NCI-H2081 (cell line): ENCODE results near the gene CADPS.

ENCODE experiments used
- DNase-seq, 2 experiments: peaks; one replicate each; lab custom pipeline; 2025; lab: John Stamatoyannopoulos, UW

CADPS gene

DNA sequence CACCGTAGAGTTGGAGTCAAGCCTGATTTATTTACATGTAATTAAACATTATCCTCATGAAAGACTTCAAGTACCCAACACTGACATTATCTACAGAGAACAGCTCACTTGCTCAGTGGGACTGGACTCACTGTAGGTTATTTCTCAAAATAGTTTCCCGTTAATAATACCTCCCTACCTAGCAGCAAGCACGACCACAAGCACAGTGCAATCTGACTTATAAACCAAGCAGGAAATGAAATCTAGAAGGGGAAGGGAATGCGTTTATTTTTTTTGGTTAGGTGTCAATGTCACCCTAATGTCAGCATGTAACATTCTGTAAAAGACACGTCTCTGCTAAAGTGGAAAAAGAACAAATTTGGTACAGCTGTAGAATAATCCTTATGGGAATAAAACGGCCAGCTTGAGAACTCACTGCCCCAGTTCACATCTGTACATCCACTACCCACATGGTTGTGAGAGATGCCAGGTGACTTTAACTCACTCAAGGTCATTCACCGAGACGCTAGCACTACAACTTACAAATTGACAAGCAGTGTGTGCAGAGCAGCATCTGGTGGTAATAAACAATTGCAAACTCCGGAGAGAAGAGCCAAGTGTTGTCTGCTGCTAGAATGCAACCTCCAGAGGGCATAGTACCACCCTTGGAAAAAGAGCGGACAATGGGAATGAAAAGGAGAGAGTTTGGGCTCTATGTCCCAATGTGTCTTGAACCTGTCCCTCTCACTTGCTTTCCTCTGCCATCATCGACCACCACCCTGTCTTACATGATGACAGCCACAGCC lies 242.5 kb downstream of the CADPS start:
- peak in 1 of 2 experiments; percentile 2 for DNase-seq

DNA sequence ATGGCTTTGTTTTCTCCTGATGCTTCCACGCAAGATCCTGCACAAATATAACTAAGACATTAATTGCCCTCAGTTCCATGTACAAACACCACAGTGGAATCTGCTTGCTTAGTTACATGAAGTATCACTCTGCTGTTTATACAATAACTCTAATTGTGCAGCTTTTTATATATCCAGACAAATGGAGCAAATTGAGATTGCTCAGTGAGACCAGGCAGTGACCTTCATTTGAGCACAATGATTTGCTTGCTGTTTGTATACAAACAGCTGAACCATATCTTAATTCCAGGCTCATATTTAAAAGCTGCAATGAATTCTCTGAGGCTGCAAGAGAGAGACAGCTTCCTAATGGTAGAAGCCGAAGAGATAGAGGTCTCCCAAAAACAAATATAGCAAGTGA lies 243.7 kb downstream of the CADPS start:
- DNase-seq = peak in 1 of 2 experiments; percentile 52

DNA sequence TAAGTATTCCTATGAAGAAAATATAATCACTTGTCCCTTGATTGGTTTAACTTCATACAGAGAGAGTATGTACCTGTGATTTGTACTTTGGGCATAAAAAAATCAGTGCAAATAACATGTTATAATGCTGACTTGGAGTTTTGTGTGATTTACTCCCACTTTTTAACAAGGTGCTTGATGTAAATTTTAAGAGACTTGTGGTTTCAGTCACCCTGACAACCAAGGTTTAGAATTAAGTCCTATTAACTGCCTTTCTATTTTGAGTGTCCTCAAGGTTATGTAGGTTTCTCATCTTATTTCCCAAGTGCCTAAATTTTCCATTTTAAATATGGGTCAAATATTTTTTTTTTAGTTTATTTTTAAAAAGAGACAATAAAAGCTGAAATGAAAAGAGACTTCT lies 244.6 kb downstream of the CADPS start:
- no peak for DNase-seq

- DNase-seq = no peak
Measured at GRCh38 chr3:62625268-62625667, 249.9 kb downstream of the CADPS start.

DNA sequence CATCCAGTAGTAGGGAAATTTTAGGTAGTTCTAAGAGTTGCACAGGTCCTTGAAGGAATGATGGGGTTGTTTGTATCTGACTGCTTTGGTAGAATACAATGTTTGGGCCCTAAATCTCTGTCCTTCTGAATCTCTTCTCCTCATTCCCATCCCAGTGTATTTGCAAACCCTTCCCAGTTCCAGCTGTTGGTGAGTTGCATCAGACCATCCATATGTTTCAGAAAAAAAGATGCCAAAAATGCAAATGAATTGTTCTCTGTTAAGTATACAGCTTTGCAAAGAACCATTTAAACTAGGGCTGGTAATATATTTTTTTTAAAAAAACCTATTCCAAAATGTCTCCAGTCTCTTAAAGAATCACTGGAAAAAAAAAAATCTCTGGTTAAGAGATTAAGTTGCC lies 251.0 kb downstream of the CADPS start:
- no peak for DNase-seq

GRCh38 chr3:62622553-62623174 lies 252.6 kb downstream of the CADPS start:
- peak; percentile 49 to 60 for DNase-seq

DNA sequence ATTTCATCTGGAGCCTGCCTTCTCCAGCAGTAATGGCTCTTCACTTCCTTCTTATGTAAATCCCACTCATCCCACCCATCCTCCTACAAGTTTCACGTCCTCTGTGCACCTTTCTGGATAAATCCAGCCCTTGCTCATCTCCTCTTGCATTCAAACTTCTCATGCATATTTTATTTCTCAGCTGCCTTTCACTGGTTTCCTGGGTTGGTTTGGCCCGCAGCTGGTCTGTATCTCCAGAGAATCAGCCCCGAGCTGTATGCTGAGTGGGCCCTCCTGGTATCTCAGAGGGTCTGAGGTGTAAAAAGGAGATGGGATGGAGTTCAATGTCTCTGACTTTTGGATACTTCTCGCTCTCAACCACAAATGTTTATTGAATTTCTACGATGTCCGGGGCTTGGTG lies 253.3 kb downstream of the CADPS start:
- no peak for DNase-seq

- DNase-seq = no peak
Measured at GRCh38 chr3:62621176-62621575, 254.0 kb downstream of the CADPS start.

GRCh38 chr3:62615258-62615849 lies 259.9 kb downstream of the CADPS start:
- no peak for DNase-seq

GRCh38 chr3:62614527-62614926 lies 260.7 kb downstream of the CADPS start:
- DNase-seq = no peak

GRCh38 chr3:62611541-62612240 lies 263.5 kb downstream of the CADPS start:
- DNase-seq = no peak

- no peak for DNase-seq
Measured at GRCh38 chr3:62607287-62608029, 267.8 kb downstream of the CADPS start.

DNA sequence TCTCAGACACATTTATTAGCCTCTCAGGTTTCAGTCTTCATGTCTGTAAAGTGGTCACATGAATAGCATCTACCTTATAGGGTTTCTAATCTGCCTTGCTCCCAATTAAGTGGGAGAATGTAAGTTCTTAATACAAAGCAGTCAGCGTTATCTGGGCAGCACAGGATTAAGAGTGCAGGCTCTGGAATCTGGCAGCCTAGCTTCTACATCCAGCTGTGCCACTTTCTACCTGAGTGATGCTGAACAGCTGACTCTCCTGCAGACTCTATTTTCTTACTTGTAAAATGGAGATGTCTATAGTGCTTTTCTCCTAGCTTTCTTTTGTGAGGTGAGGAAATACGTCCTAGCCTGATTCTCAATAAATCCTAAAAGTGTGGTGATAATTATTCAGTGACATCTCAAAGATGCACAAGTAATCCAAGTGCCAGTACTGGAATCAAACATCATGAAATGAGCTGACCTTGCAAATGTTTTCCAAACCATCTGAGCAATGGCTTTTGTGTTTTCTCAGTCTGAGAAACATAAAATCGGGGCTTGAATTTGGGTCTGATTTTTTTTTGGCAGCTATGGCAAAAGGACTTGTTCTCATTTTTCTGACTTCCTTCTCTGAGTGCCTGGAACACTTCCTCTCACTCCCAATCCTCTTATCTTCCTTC lies 269.7 kb downstream of the CADPS start:
- no peak for DNase-seq

- no peak for DNase-seq
Measured at GRCh38 chr3:62604751-62605351, 270.4 kb downstream of the CADPS start.

DNA sequence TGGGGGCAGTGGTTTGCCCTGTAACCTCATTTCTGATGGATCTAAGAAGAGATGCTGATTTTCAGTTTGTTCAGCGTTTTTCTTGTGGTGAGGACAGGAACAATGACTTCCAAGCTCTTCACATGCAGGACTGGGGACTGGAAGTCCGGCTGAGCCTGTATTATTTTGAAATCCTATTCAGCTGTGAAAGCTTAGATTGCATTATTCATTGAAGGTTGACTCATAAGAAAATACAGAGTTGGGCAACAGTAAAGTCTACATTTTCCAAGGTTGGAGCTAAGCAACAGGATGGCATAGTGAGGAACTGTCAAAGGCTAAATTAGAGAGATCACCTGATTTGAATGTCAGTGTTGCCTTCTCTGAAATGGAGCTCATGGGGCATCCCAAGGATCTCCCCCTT lies 270.9 kb downstream of the CADPS start:
- DNase-seq = no peak

DNA sequence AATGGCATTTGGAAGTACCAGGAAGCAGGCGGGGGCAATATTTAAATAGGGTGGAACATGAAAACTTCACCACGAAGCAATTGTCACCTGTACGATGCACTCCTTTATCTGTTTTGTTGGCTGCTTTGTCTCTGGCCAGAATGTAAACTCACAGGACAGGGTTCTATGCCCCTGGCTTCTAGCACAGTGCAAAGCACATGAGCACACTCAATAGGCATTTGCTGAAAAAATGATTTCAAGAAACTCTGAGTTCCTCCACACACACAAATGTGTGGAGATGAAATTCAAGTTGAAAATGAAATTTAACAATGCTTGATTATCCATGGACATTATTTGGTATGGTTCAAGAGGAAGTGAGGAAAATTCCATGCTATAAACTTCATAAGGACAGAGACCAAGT lies 272.2 kb downstream of the CADPS start:
- no peak for DNase-seq

- DNase-seq = no peak
Measured at GRCh38 chr3:62602129-62602770, 273.0 kb downstream of the CADPS start.

DNA sequence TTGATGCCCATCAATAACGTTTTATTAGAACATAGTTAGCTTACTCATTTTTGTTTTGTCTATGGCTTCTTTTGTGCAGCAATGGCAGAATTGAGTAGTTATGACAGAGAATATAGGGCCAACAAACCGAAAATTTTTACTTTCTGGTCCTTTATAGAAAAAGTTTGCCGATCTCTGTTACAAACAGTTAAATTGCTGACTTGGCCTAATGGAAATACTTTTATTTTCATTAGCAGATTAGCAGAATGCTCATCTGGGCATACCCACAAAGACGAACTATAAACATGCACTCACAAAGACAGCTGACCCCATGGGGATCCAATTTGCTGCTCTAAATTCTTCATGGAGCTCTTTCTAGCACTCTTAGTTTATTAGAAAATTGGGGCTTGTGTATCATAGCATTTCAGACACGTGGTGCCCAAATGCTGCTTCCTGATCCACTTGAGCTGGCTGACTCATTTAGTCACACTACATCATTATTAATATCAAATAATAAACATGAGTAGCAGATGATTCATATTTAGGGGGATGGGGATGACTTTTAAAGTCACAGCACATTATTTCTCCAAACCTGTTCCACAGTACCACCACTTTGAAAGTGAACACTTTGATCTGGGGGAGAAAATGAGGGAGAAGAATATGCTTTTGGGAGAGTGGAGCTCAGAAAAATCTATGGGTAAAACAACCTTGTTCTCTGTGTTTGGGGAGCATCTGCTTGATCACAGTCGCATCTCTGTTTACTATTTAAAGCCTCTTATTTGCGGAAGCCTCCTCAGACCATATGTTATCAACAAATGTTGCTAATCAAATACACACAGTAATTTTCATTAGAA lies 273.8 kb downstream of the CADPS start:
- DNase-seq = no peak

- DNase-seq = no peak
Measured at GRCh38 chr3:62600033-62600432, 275.2 kb downstream of the CADPS start.

DNA sequence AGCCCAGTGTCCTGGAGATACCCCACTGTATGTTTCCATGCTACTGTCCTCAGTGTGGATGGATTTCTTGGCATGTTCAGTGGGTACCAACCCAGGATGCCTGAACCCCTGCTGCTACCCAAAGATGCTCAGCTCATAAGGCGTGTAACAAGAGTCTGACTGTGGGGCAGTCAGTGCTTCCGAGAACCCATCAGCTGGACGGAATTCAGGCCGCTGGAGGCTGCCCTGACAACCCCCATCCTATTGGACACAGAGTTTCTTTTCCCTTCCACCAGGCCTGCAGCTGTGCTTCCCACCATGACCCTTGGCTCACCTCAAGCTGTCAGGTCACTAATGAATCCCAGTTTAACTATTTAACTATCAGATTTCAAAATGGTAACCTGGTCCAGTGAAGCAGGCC lies 277.7 kb downstream of the CADPS start:
- no peak for DNase-seq
